Coronary artery (tissue), 2 donors: ENCODE measurements around the gene EGR2.

Experiments used
- DNase-seq: peaks from one replicate; pipeline ENCODE4 v3.0.0-alpha.2; 2017; ENCODE audit warnings: low spot score
- H3K27ac ChIP-seq, 2 donors: fragments of 200-600 bp; sonication (generic); one replicate each; pipeline ENCODE4 v1.5.1; 2016 to 2019
- H3K4me3 ChIP-seq: fragments of 200-600 bp; sonication (generic); 2 replicates; pipeline ENCODE4 v1.5.1; 2016; ENCODE audit warnings: mild to moderate bottlenecking, moderate library complexity
- TF ChIP-seq, protein P1 (sequence below): fragments of 200-600 bp; sonication (generic); IDR thresholded peaks from one replicate; pipeline ENCODE4 v1.5.1; 2019; ENCODE audit warnings: antibody characterized with exemption

The EGR2 gene

GRCh38 chr10:62839590-62839989, 23.4 kb upstream of the EGR2 start:
- no peak overlapping the region for H3K27ac ChIP-seq
- TF ChIP-seq, protein P1, sequence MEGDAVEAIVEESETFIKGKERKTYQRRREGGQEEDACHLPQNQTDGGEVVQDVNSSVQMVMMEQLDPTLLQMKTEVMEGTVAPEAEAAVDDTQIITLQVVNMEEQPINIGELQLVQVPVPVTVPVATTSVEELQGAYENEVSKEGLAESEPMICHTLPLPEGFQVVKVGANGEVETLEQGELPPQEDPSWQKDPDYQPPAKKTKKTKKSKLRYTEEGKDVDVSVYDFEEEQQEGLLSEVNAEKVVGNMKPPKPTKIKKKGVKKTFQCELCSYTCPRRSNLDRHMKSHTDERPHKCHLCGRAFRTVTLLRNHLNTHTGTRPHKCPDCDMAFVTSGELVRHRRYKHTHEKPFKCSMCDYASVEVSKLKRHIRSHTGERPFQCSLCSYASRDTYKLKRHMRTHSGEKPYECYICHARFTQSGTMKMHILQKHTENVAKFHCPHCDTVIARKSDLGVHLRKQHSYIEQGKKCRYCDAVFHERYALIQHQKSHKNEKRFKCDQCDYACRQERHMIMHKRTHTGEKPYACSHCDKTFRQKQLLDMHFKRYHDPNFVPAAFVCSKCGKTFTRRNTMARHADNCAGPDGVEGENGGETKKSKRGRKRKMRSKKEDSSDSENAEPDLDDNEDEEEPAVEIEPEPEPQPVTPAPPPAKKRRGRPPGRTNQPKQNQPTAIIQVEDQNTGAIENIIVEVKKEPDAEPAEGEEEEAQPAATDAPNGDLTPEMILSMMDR, result no peak
- no peak for DNase-seq
- no peak overlapping the region for H3K4me3 ChIP-seq

DNA sequence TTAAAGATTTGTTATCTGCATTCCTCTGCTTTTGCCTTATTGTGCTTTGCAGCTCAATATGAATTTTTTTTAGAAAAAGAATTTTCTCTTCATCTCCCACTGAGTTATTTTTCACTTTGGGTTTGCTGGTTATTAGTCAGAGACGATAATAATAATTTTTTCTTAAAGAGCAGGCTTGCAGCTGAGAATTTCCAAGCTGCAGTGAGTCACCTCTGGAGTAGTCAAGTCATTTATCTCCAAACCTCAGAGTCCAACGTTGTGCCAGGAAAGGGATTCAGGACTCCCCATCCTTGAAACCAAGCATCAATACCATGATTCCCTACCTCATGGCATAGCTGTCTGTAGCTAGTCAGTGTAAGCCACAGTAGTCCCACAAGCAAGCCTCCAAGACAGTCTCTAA, 15.2 kb upstream of the EGR2 start:
- DNase-seq, result no peak
- H3K27ac ChIP-seq, result no peak overlapping the region
- TF ChIP-seq, protein P1, result no peak
- no peak overlapping the region for H3K4me3 ChIP-seq

- Histone ChIP-seq H3K27ac (no peak overlapping the region), H3K4me3 (no peak overlapping the region)
- TF ChIP-seq, protein P1, result no peak
- DNase-seq, result no peak
Measured at GRCh38 chr10:62830679-62831078, 14.5 kb upstream of the EGR2 start.

- Histone ChIP-seq H3K4me3 (no peak overlapping the region), H3K27ac (no peak overlapping the region)
- TF ChIP-seq, protein P1, result no peak
- no peak for DNase-seq
Measured at GRCh38 chr10:62829622-62830021, 13.5 kb upstream of the EGR2 start.

GRCh38 chr10:62826273-62826672, 10.1 kb upstream of the EGR2 start:
- TF ChIP-seq, protein P1, result no peak
- Histone ChIP-seq H3K27ac (no peak overlapping the region), H3K4me3 (no peak overlapping the region)
- DNase-seq, result no peak

DNA sequence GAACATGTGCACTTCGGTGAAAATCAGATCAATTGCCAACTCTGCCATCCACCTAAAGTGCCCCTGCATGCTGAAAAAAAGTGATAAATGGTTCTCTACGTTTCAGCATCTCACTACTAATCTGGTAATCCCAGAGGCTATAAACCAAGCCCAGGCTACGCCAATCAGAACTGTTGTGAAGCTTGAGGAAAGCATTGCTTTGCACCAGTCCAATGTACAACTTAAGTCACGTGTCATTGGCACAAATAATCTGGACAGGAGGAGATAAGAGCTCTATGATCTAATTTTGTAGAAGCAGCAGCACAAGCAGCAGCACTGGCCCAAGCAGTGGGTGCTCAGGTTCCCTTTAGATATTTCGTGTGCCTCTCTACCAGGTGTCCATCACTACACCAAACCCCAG, 4.4 kb upstream of the EGR2 start:
- no peak for DNase-seq
- no peak overlapping the region for H3K4me3 ChIP-seq
- TF ChIP-seq, protein P1, result no peak
- no peak overlapping the region for H3K27ac ChIP-seq

DNA sequence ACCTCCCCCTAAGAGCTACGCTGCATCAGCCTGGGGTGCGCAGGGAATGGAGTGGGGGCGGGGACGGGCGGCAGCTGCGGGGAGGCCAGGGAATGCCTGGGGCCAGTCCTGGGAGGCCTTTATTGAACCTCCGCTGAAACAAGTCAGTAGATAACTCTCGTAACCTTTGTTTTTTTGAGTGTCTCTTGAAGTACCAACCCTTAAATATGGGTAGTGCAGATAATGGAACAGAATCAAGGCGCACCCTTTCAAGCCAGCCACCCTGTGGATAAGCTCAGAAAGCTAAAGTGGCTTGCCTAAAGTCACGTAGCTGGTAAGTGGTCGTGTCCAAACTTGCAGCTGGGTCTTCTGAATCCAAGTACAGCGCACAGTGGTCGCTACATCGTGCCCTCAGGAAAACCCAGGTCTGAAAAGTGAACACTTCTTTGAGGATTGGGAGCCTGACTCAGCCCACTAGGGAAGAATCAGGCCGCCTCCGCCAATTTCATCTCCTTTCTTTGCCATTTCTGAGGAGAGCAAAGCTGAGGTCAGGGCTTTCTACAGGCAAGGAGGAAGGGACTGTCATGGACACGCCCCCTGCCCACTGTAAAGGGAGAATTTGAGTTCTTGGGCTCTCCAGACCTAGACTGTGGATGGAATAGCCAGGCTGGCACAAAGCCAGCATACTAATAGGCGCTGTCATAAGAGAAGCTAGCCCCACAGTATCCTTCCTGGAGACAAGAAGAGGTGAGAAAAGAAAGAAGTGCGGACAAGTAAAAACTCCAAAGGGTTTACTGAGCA, 3.2 kb upstream of the EGR2 start:
- Histone ChIP-seq H3K4me3 (peak overlapping the region; percentile 92), H3K27ac (no peak overlapping the region)
- no peak for DNase-seq
- TF ChIP-seq, protein P1, result no peak
